Activated CD4-positive, alpha-beta T cell treated with anti-CD3 and anti-CD28 coated beads, Interleukin-2, amount 10 ng/mL, durations not matched to agents 24 days and 14 days (primary cell): ENCODE data around the gene MUC2. TPM values are rescaled to one million over a fixed set of nuclear protein-coding genes. Genes with fewer than 3 reads are reported as not detected.
"Not testable (repeated sequence)": the region's sequence is repeated elsewhere in the genome, so short reads cannot be mapped to it uniquely, and the experiment has no call there.

Experiments
- DNase-seq: peaks from one replicate; pipeline ENCODE4 v3.0.0; 2022
- H3K27ac Mint-ChIP-seq: one replicate; pipeline ENCODE4 v1.8.0; 2022; ENCODE audit warnings: mild to moderate bottlenecking, mixed read lengths
- H3K27me3 Mint-ChIP-seq: one replicate; pipeline ENCODE4 v1.8.0; 2022; ENCODE audit warnings: mixed read lengths
- H3K36me3 Mint-ChIP-seq: one replicate; pipeline ENCODE4 v1.8.0; 2022; ENCODE audit warnings: low read depth, mild to moderate bottlenecking, mixed read lengths
- H3K4me1 Mint-ChIP-seq: one replicate; pipeline ENCODE4 v1.8.0; 2021; ENCODE audit warnings: mixed read lengths
- H3K4me3 Mint-ChIP-seq: one replicate; pipeline ENCODE4 v1.8.0; 2022; ENCODE audit warnings: mild to moderate bottlenecking, moderate library complexity, mixed read lengths
- H3K9me3 Mint-ChIP-seq: one replicate; pipeline ENCODE4 v1.8.0; 2021; ENCODE audit warnings: mixed read lengths
- intact Hi-C: fragments of 100-400 bp; cut with micrococcal nuclease; formaldehyde crosslinking; loops from one replicate; pipeline ENCODE4 v1.15.1; 2023
- total RNA-seq: library from RNA; stranded (reverse); gene quantifications from 2 replicates; pipeline ENCODE4 v1.2.3, GENCODE V29; 2022

MUC2 gene
- total RNA-seq, 1 donor from 2014 or later: not detected

- intact Hi-C loops: loop anchor here (10.0 kb wide), 1 partner anchor 401 kb away; no protein-coding TSS in a partner anchor
- H3K4me3 Mint-ChIP-seq: no peak overlapping the region
- H3K36me3 Mint-ChIP-seq: no peaks in the 10 kb centered on the region
- no peak overlapping the region for H3K27ac Mint-ChIP-seq
- H3K4me1 Mint-ChIP-seq: no peaks in the 10 kb centered on the region
- no peaks in the 10 kb centered on the region for H3K27me3 Mint-ChIP-seq
- no peak for DNase-seq
- H3K9me3 Mint-ChIP-seq: peaks cover 3% of the 10 kb centered on the region
These were observed 38.9 kb downstream of the MUC2 start for GRCh38 chr11:1113405-1114201.

DNA sequence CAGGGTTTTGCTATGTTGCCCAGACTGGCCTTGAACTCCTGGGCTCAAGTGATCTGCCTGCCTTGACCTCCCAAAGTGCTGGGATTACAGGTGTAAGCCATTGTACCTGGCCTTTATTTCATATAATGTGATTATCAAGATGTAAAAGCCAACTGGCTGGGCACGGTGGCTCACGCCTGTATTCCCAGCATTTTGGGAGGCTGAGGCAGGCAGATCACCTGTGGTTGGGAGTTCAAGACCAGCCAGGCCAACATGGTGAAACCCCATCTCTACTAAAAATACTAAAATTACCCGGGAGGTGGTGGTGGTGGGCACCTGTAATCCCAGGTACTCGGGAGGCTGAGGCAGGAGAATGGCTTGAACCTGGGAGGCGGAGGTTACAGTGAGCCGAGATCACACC, 40.6 kb downstream of the MUC2 start:
- not testable (repeated sequence) for DNase-seq, H3K4me1 Mint-ChIP-seq, H3K27ac Mint-ChIP-seq, H3K9me3 Mint-ChIP-seq, H3K36me3 Mint-ChIP-seq, H3K27me3 Mint-ChIP-seq, H3K4me3 Mint-ChIP-seq
- intact Hi-C loops: loop anchor here (10.0 kb wide), 1 partner anchor 400 kb away; no protein-coding TSS in a partner anchor

- intact Hi-C loops: loop anchor here (10.0 kb wide), 1 partner anchor 399 kb away; no protein-coding TSS in a partner anchor
- H3K9me3 Mint-ChIP-seq: no peaks in the 10 kb centered on the region
- no peaks in the 10 kb centered on the region for H3K27me3 Mint-ChIP-seq
- no peaks in the 10 kb centered on the region for H3K4me1 Mint-ChIP-seq
- H3K36me3 Mint-ChIP-seq: no peaks in the 10 kb centered on the region
- H3K4me3 Mint-ChIP-seq: no peak overlapping the region
- no peak for DNase-seq
- H3K27ac Mint-ChIP-seq: no peak overlapping the region
These were observed 41.4 kb downstream of the MUC2 start for GRCh38 chr11:1116104-1116503.

GRCh38 chr11:1116666-1117390, 42.2 kb downstream of the MUC2 start:
- intact Hi-C loops: loop anchor here (10.0 kb wide), 1 partner anchor 398 kb away; no protein-coding TSS in a partner anchor
- Mint-ChIP-seq H3K9me3 (no peaks in the 10 kb centered on the region), H3K4me1 (no peaks in the 10 kb centered on the region), H3K36me3 (no peaks in the 10 kb centered on the region), H3K27ac (no peak overlapping the region), H3K27me3 (no peaks in the 10 kb centered on the region), H3K4me3 (no peak overlapping the region)
- no peak for DNase-seq

DNA sequence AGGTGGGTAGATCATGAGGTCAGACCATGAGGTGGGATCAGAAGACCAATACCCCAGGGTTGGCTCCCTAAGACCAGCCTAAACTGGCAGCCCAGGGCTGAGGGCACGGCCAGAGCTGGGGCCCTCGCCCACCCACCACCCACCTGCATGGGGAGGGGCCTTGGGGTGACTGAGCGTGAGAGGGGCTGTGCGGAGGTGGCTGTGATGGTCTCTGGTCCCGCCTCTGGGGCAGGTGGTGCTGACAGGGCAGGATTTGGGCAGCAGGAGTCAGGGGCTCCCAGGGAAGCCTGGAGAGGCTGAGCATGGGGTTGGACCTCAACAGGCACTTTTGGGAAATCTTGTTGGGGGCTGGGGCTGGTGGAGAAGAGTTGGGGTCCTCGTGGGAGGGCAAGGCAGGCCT, 43.3 kb downstream of the MUC2 start:
- H3K4me1 Mint-ChIP-seq: no peaks in the 10 kb centered on the region
- intact Hi-C loops: loop anchor here (10.0 kb wide), 1 partner anchor 397 kb away; no protein-coding TSS in a partner anchor
- no peak overlapping the region for H3K4me3 Mint-ChIP-seq
- H3K36me3 Mint-ChIP-seq: no peaks in the 10 kb centered on the region
- DNase-seq: no peak
- H3K27me3 Mint-ChIP-seq: no peaks in the 10 kb centered on the region
- no peaks in the 10 kb centered on the region for H3K9me3 Mint-ChIP-seq
- H3K27ac Mint-ChIP-seq: no peak overlapping the region

DNA sequence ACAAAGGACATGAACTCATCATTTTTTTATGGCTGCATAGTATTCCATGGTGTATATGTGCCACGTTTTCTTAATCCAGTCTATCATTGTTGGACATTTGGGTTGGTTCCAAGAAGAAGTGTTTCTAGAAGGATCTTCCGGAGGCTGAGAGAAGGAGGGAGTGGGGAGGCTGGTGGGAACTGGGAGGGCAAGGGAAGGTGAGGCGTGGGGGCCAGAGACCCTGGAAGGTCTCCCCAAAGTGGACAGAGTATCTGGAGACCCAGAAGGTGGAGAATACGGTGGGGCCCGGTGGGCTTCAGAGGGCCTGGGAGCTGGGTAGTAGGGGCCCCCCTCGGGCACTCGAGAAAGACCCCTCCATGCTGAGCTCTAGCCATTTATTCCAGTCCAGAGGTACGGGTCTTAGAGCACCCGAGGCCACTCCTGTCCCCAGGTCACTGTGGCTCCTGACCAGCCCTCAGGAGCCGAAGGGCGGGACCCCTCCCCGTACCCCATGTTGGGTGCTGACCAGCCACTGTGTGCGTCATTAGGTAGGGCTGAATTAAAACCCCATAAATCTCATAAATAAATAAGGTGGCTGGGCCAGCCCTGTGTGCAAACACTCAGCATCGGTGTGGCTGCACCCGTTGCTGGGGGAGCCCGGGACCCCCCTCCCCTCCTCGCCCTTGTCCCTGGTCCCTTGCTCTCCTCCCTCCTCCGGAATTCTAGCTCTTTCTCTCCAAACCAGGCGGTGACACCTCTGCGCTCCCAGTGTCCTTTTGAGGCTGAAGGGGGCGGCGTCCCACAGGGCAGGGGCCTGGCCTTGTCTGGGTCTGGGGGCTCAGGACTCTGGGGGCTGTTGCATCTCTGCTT, 44.3 kb downstream of the MUC2 start:
- no peaks in the 10 kb centered on the region for H3K36me3 Mint-ChIP-seq
- H3K4me3 Mint-ChIP-seq: no peak overlapping the region
- DNase-seq: no peak
- H3K27ac Mint-ChIP-seq: no peak overlapping the region
- intact Hi-C loops: loop anchor here (10.0 kb wide), 1 partner anchor 396 kb away; no protein-coding TSS in a partner anchor
- H3K9me3 Mint-ChIP-seq: no peaks in the 10 kb centered on the region
- H3K4me1 Mint-ChIP-seq: no peaks in the 10 kb centered on the region
- H3K27me3 Mint-ChIP-seq: no peaks in the 10 kb centered on the region

DNA sequence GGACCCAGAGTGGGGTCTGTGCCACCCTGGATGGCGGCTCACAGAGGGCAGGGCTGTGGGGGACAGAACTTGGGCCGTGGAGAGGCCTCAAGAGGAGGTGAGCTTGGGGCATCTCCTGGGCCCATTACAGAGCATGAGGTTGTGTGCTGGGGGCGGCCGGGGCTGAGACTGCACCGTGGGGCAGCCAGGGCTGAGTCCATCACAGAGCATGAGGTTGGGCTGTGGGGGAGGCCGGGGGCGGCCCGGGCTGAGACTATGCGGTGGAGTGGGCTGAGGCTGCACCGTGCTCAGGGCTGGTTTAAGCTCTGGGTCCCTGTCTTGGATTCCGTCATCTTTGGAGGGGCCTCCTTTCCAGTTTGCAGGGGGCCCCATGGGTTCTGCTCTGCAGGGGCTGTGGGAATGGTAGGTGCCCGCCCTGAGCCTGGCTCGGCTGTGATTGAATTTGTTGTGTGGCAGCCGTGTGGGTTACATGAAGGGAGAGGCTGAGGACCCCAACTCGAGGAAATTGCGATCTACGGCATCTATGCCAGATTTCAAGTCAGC, 45.0 kb downstream of the MUC2 start:
- Mint-ChIP-seq H3K4me1 (no peaks in the 10 kb centered on the region), H3K36me3 (no peaks in the 10 kb centered on the region), H3K9me3 (peaks cover 7% of the 10 kb centered on the region), H3K27me3 (no peaks in the 10 kb centered on the region), H3K27ac (no peak overlapping the region), H3K4me3 (no peak overlapping the region)
- no peak for DNase-seq
- intact Hi-C loops: loop anchor here (10.0 kb wide), 1 partner anchor 395 kb away; no protein-coding TSS in a partner anchor

- DNase-seq: no peak
- no peaks in the 10 kb centered on the region for H3K27me3 Mint-ChIP-seq
- intact Hi-C loops: no loop called here
These were observed 46.1 kb downstream of the MUC2 start for GRCh38 chr11:1120532-1121330.

DNA sequence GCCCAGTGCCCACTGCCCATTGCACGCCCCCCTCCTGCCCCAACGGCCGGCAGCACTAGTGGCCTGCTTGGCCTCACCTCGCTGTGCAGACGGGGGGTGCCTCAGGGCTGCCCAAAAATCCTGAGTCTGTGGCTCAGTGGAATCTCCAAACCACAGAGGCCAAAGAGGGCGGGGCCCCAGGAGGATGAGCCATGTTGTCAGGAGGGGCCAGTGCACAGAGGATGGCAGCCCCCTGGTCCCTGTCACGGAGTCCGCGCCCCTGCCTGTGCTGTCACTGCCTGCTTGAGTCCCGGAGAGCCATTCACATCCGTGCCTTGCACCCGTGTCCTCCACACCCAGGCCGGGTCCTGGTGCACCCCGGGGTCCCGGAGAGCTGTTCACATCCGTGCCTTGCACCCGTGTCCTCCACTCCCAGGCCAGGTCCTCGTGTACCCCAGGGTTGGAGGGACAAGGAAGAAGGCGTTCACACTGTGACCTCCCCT, 46.7 kb downstream of the MUC2 start:
- Mint-ChIP-seq H3K27me3 (no peaks in the 10 kb centered on the region), H3K36me3 (no peaks in the 10 kb centered on the region), H3K4me3 (no peak overlapping the region), H3K4me1 (no peaks in the 10 kb centered on the region), H3K27ac (no peak overlapping the region), H3K9me3 (peaks cover 17% of the 10 kb centered on the region)
- DNase-seq: no peak
- intact Hi-C loops: no loop called here

More at GRCh38 chr11:1120532-1121330, 46.1 kb downstream of the MUC2 start:
- Mint-ChIP-seq H3K36me3 (no peaks in the 10 kb centered on the region), H3K27ac (no peak overlapping the region), H3K4me1 (no peaks in the 10 kb centered on the region), H3K4me3 (no peak overlapping the region), H3K9me3 (peaks cover 17% of the 10 kb centered on the region)

DNA sequence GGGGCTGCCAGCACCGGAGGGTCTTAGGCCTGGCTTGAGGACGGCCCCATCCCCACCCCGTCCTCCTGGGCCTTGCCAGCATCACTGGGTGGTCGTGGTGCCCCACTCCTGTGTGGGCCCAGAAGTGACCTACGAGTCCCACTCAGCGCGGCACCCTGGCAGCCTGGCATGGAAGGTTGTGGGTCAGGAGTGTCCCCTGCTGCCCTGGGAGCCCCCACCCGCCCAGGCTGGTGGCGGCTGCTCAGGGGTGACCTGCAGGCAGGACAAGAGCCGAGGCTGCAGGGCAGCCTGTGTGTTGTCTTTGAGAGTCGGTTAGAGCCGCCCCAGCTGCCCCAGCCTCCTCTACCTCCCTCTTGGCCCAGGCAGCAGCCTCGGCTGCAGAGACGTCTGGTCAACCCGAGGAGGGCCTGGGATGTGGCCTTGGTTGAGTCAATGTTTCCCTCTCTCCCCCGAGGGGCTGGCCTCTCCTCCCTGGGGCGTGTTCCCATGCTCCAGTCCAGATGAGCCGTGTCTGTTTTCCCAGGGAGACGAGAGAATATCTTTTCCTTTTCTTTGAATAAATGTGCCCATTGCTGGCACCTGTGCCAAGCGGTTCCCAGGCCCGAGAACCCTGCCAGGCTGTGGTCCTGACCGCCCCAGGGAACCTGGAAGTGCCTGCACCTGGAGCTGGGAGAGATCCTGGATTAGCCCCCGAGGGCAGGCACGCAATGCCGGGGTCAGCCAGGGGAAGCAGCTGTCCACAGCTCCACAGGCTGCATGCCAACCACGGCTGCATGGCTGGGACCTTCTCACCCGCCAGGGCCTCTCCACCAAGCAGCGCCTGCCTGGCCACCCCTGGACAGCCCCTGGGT, 47.4 kb downstream of the MUC2 start:
- no peak for DNase-seq
- Mint-ChIP-seq H3K4me3 (no peak overlapping the region), H3K36me3 (no peaks in the 10 kb centered on the region), H3K27me3 (no peaks in the 10 kb centered on the region), H3K4me1 (no peaks in the 10 kb centered on the region), H3K9me3 (peaks cover 17% of the 10 kb centered on the region), H3K27ac (no peak overlapping the region)
- intact Hi-C loops: no loop called here

DNA sequence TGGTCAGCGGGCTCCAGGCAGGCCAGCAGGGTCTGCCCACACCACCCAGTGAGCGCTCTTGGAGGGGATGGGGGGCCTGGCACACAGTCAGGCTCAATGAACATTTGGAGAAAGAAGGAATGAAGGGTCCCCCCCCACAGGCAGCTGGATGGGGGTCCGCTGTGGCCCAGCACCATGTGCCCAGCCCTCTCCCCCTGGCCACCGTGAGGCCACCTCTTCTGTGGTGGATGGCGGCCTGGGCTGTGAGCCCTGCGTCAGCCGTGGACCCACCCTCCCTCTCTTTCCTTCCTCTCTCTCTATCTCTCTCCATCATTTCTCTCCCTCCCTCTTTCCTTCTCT, 48.0 kb downstream of the MUC2 start:
- Mint-ChIP-seq H3K4me1 (no peaks in the 10 kb centered on the region), H3K9me3 (peaks cover 17% of the 10 kb centered on the region), H3K4me3 (no peak overlapping the region), H3K36me3 (no peaks in the 10 kb centered on the region), H3K27me3 (no peaks in the 10 kb centered on the region), H3K27ac (no peak overlapping the region)
- intact Hi-C loops: no loop called here
- DNase-seq: no peak

- intact Hi-C loops: no loop called here
- H3K4me1 Mint-ChIP-seq: no peaks in the 10 kb centered on the region
- no peak overlapping the region for H3K4me3 Mint-ChIP-seq
- H3K36me3 Mint-ChIP-seq: no peaks in the 10 kb centered on the region
- H3K27me3 Mint-ChIP-seq: no peaks in the 10 kb centered on the region
- peaks cover 17% of the 10 kb centered on the region for H3K9me3 Mint-ChIP-seq
- DNase-seq: no peak
- no peak overlapping the region for H3K27ac Mint-ChIP-seq
These were observed 49.3 kb downstream of the MUC2 start for GRCh38 chr11:1123970-1124369.
